ENCODE measurements around the gene GOLIM4. TPM values are rescaled to one million over a fixed set of nuclear protein-coding genes. Genes with fewer than 3 reads are reported as not detected.

The GOLIM4 gene
- polyA plus RNA-seq, 1 donor from 2014 or later: 3.2 TPM

DNA sequence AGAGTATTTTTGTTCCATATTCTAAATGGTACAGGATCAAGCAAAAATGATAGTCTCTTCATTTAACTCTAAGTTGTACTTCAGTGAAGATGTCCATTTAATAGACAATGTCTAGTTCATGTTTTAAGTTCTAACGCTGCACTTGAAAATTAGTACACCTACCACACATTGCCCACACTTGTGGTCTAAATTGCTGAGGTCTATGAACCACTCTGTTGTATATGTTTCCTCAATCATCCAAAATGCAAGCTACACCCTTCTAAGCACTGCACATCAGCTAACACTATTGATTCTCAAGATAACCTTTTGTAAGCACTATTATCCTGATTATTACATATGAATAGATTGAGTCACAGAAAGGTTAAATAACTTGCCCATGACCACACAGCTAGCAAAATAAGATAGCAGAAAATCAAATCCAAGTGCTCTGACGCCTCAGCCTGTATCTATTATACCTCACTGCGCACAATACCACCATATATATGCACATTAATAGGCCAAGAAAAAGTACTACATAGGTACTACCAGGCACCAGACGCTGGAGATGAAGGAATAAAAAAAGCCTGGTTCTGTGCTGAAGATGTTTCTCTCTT, 6.4 kb downstream of the GOLIM4 start:
- no peak overlapping the region for H3K4me2 ChIP-seq (ENCODE audit: low read length)
- H2AFZ ChIP-seq (ENCODE audit: low read depth, low read length): no peak overlapping the region
- H3F3A ChIP-seq (ENCODE audit: insufficient read depth, low read length, poor library complexity, severe bottlenecking): no peaks in the 10 kb centered on the region
- H3K27me3 ChIP-seq (ENCODE audit: insufficient read depth, low read depth, low read length): no peaks in the 10 kb centered on the region
- no peak overlapping the region for H3K27ac ChIP-seq (ENCODE audit: low read length)
- no peaks in the 10 kb centered on the region for H3K9me3 ChIP-seq (ENCODE audit: low read length)
- H4K20me1 ChIP-seq (ENCODE audit: insufficient read depth): no peaks in the 10 kb centered on the region
- no peaks in the 10 kb centered on the region for H3K36me3 ChIP-seq (ENCODE audit: insufficient read depth, low read length)
- H3K9me2 ChIP-seq (ENCODE audit: insufficient read depth, low read length): no peaks in the 10 kb centered on the region
- TF ChIP-seq EP300 (conservative IDR thresholded peaks at IDR 0.05; ENCODE audit: poor library complexity, severe bottlenecking): no peak
- no peak for TF ChIP-seq MXI1 (conservative IDR thresholded peaks at IDR 0.05; ENCODE audit: poor library complexity, severe bottlenecking)
- H3K79me2 ChIP-seq (replicated peaks; ENCODE audit: insufficient read depth, low read length): peaks cover 39% of the 10 kb centered on the region
- H3K4me3 ChIP-seq (ENCODE audit: low read length): no peak overlapping the region
- no peak overlapping the region for H3K9ac ChIP-seq (ENCODE audit: low read length)

DNA sequence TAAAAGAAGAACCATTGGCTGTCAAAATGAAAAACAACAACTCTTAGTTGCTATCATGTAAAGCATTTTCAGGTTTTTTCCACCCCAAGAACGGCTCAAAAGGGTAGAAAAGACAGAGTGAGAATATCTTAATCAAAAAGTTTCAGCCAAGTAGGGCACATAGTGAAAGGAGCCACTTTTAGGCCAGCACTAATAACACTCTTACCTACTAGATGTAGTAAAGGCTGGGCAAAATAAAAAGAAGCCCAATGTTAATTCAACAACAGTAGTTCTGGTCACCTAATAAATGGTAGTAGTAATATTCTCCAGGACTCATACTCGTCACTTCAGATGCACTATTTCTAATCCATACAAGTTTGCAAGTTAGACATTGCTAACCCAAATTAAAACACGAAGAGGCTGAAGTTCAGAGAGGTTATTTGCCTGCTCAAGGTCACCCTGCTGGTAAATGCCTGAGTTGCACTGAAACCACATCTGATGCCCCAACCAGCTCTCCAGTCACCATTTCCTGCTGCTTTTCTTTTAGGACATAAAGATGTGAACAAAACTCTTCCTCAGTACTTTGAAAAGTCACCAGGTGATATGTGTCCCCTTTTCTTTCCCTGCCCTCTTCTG, 7.5 kb downstream of the GOLIM4 start:
- TF ChIP-seq EZH2 (IDR thresholded peaks at IDR 0.05; ENCODE audit: borderline replicate concordance, insufficient read depth, low read length, poor library complexity, severe bottlenecking): no peak
- no peak for TF ChIP-seq MXI1 (conservative IDR thresholded peaks at IDR 0.05; ENCODE audit: poor library complexity, severe bottlenecking)
- TF ChIP-seq, protein P1, sequence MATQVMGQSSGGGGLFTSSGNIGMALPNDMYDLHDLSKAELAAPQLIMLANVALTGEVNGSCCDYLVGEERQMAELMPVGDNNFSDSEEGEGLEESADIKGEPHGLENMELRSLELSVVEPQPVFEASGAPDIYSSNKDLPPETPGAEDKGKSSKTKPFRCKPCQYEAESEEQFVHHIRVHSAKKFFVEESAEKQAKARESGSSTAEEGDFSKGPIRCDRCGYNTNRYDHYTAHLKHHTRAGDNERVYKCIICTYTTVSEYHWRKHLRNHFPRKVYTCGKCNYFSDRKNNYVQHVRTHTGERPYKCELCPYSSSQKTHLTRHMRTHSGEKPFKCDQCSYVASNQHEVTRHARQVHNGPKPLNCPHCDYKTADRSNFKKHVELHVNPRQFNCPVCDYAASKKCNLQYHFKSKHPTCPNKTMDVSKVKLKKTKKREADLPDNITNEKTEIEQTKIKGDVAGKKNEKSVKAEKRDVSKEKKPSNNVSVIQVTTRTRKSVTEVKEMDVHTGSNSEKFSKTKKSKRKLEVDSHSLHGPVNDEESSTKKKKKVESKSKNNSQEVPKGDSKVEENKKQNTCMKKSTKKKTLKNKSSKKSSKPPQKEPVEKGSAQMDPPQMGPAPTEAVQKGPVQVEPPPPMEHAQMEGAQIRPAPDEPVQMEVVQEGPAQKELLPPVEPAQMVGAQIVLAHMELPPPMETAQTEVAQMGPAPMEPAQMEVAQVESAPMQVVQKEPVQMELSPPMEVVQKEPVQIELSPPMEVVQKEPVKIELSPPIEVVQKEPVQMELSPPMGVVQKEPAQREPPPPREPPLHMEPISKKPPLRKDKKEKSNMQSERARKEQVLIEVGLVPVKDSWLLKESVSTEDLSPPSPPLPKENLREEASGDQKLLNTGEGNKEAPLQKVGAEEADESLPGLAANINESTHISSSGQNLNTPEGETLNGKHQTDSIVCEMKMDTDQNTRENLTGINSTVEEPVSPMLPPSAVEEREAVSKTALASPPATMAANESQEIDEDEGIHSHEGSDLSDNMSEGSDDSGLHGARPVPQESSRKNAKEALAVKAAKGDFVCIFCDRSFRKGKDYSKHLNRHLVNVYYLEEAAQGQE (IDR thresholded peaks at IDR 0.05; ENCODE audit: borderline replicate concordance): no peak
- no peaks in the 10 kb centered on the region for H4K20me1 ChIP-seq (ENCODE audit: insufficient read depth)

DNA sequence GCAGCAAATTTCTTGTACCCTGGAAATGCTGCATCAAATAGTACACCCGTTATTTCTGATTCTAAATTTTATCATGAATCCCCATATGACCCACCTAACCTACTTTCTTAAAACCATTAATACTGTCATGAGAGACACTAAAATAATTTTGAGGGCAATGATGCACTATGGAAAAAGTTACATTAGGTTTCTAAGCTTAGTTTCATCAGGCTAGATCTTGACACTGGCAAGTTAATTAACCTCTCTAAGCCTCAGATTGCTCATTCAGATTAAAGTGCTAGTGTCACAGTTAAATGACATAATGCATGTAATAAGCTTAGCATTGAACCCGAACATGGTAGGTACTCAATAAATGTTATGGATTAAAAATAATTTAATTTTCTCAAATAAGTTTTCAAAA, 8.2 kb downstream of the GOLIM4 start:
- Histone ChIP-seq H2AFZ (ENCODE audit: low read depth, low read length) (no peak overlapping the region), H4K20me1 (ENCODE audit: insufficient read depth) (no peaks in the 10 kb centered on the region), H3K4me2 (ENCODE audit: low read length) (no peak overlapping the region), H3K79me2 (replicated peaks; ENCODE audit: insufficient read depth, low read length) (peaks cover 25% of the 10 kb centered on the region), H3K27me3 (ENCODE audit: insufficient read depth, low read depth, low read length) (no peaks in the 10 kb centered on the region), H3K9ac (ENCODE audit: low read length) (no peak overlapping the region), H3K4me3 (ENCODE audit: low read length) (no peak overlapping the region), H3F3A (ENCODE audit: insufficient read depth, low read length, poor library complexity, severe bottlenecking) (no peaks in the 10 kb centered on the region), H3K9me2 (ENCODE audit: insufficient read depth, low read length) (no peaks in the 10 kb centered on the region), H3K27ac (ENCODE audit: low read length) (no peak overlapping the region), H3K36me3 (ENCODE audit: insufficient read depth, low read length) (no peaks in the 10 kb centered on the region), H3K9me3 (ENCODE audit: low read length) (no peaks in the 10 kb centered on the region)
- TF ChIP-seq, protein P2, sequence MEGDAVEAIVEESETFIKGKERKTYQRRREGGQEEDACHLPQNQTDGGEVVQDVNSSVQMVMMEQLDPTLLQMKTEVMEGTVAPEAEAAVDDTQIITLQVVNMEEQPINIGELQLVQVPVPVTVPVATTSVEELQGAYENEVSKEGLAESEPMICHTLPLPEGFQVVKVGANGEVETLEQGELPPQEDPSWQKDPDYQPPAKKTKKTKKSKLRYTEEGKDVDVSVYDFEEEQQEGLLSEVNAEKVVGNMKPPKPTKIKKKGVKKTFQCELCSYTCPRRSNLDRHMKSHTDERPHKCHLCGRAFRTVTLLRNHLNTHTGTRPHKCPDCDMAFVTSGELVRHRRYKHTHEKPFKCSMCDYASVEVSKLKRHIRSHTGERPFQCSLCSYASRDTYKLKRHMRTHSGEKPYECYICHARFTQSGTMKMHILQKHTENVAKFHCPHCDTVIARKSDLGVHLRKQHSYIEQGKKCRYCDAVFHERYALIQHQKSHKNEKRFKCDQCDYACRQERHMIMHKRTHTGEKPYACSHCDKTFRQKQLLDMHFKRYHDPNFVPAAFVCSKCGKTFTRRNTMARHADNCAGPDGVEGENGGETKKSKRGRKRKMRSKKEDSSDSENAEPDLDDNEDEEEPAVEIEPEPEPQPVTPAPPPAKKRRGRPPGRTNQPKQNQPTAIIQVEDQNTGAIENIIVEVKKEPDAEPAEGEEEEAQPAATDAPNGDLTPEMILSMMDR (IDR thresholded peaks at IDR 0.05; ENCODE audit: poor library complexity, severe bottlenecking): no peak
- TF ChIP-seq EP300 (conservative IDR thresholded peaks at IDR 0.05; ENCODE audit: poor library complexity, severe bottlenecking) (no peak), RAD21 (conservative IDR thresholded peaks at IDR 0.05) (no peak), EZH2 (IDR thresholded peaks at IDR 0.05; ENCODE audit: borderline replicate concordance, insufficient read depth, low read length, poor library complexity, severe bottlenecking) (no peak), SMC3 (conservative IDR thresholded peaks at IDR 0.05; ENCODE audit: poor library complexity) (no peak), POLR2AphosphoS5 (IDR thresholded peaks at IDR 0.05) (no peak), TAF1 (IDR thresholded peaks at IDR 0.05; ENCODE audit: low read depth) (no peak), MXI1 (conservative IDR thresholded peaks at IDR 0.05; ENCODE audit: poor library complexity, severe bottlenecking) (no peak)
- TF ChIP-seq, protein P1 (IDR thresholded peaks at IDR 0.05; ENCODE audit: borderline replicate concordance): no peak

More for the DNA sequence above, 7.5 kb downstream of the GOLIM4 start:
- no peak overlapping the region for H3K4me3 ChIP-seq (ENCODE audit: low read length)
- H2AFZ ChIP-seq (ENCODE audit: low read depth, low read length): no peak overlapping the region
- H3K27me3 ChIP-seq (ENCODE audit: insufficient read depth, low read depth, low read length): no peaks in the 10 kb centered on the region
- no peaks in the 10 kb centered on the region for H3K36me3 ChIP-seq (ENCODE audit: insufficient read depth, low read length)
- H3K9ac ChIP-seq (ENCODE audit: low read length): no peak overlapping the region
- H3K9me3 ChIP-seq (ENCODE audit: low read length): no peaks in the 10 kb centered on the region
- no peak overlapping the region for H3K27ac ChIP-seq (ENCODE audit: low read length)
- H3F3A ChIP-seq (ENCODE audit: insufficient read depth, low read length, poor library complexity, severe bottlenecking): no peaks in the 10 kb centered on the region
- no peaks in the 10 kb centered on the region for H3K9me2 ChIP-seq (ENCODE audit: insufficient read depth, low read length)
- peaks cover 32% of the 10 kb centered on the region for H3K79me2 ChIP-seq (replicated peaks; ENCODE audit: insufficient read depth, low read length)
- H3K4me2 ChIP-seq (ENCODE audit: low read length): no peak overlapping the region

Measured in neural cell (in vitro differentiated cells).